Hematopoietic multipotent progenitor cell treated with erythropoietin and hydrocortisone succinate and interleukin-3 and kit ligand, for 15 days (in vitro differentiated cells): ENCODE results near the gene ROM1.
"Not testable (repeated sequence)": the region's sequence is repeated elsewhere in the genome, so short reads cannot be mapped to it uniquely, and the experiment has no call there.

ENCODE experiments used
- DNase-seq: peaks from one replicate; pipeline ENCODE4 v3.0.0-alpha.2; 2015; ENCODE audit warnings: low spot score

ROM1 gene, protein sequence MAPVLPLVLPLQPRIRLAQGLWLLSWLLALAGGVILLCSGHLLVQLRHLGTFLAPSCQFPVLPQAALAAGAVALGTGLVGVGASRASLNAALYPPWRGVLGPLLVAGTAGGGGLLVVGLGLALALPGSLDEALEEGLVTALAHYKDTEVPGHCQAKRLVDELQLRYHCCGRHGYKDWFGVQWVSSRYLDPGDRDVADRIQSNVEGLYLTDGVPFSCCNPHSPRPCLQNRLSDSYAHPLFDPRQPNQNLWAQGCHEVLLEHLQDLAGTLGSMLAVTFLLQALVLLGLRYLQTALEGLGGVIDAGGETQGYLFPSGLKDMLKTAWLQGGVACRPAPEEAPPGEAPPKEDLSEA

GRCh38 chr11:62612366-62613290 lies at the start of gene ROM1, which contains the start of gene EML3:
Gene ROM1, plus strand, starts transcription at chr11:62613257. Its CDS starts 25 bp downstream, at chr11:62613282.
Gene EML3, minus strand, starts transcription at chr11:62612775. Its CDS starts 318 bp downstream, at chr11:62612457.
- peak; percentile 68 for DNase-seq

- DNase-seq: no peak
Measured at GRCh38 chr11:62565100-62565802, 47.8 kb upstream of the ROM1 start.

DNA sequence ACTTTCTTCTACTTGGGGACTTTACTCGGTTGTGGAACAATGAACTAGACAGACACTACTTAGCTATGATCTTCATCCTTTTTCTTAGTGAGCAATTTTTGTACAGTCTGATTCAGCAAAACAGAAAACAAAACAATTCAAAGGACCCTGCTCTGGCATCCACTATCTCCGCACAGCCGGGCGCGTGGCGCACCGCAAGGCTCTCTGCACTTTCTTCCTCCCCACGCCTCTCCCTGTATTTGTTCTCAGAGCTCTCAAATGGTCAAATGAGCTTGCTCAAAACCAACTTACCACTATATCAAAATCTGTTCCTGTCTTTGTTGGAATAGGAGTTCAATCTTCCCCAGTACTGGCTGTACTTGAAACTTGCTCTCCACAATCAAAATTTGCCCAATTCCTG lies 46.8 kb upstream of the ROM1 start:
- DNase-seq: no peak

- DNase-seq: no peak
Measured at GRCh38 chr11:62567018-62567633, 45.9 kb upstream of the ROM1 start.

- DNase-seq: no peak
Measured at GRCh38 chr11:62569611-62570010, 43.4 kb upstream of the ROM1 start.

DNA sequence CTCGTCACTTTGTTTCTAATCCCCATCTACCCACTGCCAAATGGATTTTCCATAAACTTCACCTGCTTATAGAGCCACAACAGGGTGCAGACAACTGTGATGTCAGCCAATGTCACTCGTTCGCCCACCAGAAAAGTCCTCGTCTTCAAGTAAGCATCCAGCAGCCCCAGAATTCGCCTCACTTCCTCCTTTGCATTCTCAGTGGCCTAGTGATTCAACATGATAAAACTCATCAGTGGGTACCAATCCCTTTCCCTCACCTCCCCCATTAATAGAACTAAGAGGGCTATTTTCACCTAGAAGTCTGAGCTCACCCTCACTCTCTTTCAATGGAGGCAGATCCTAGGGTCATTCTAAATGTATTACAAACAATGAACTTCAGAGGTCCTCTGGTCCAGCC lies 42.2 kb upstream of the ROM1 start:
- DNase-seq: not testable (repeated sequence)

DNA sequence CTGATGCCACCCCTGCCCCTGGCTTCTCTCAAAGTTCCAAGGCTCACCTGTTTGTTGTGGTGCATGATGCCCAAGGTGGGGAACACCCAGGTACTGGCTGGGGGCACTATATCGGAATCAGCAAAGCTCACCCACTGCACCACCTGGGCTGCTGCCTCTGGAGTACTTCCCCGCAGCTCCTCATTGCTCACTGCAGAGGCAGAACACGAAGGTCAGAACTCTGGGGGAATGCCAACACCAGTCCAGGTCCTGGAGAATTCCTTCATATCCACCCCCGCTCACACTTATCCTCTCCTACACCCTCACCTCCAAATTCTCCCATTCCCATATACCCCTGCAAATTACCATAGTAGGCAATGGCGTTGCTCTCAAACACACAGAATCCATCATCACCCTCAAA lies 41.6 kb upstream of the ROM1 start:
- DNase-seq: not testable (repeated sequence)

GRCh38 chr11:62572431-62572830 lies 40.6 kb upstream of the ROM1 start:
- DNase-seq: no peak

DNA sequence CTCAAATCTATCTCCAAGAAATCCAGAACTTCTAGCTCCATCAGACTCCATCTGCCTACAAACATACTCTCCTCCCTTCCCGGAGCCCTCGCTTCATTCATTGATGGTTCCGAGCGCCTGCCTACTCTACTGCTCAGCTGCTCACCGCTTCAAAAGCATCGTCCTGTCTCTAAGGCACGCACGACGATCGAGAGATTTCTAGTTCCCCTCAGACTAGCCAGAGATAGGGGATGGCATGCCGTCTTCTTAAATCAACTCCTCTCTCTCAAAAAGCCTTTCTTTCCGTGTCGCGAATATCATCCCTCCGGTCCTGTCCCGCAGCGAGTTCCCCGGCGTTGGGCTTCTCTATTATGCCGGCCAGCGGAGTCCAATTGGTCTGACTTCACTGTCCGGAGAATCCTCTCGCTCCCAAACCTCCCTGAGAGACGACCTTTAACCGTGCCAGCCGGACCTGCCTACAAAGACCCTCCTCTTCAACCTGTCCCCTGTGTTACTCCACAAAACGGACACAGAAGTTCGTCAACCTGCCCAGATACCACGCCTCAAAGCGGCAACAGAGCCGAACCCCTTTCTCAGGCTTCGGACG lies 40.0 kb upstream of the ROM1 start:
- DNase-seq: peak; percentile 27

- DNase-seq: peak; percentile 100
Measured at GRCh38 chr11:62573592-62574362, 39.3 kb upstream of the ROM1 start, which contains the start of gene EEF1G. Gene EEF1G, minus strand, starts transcription at chr11:62573891. Its CDS starts 49 bp downstream, at chr11:62573842.

DNA sequence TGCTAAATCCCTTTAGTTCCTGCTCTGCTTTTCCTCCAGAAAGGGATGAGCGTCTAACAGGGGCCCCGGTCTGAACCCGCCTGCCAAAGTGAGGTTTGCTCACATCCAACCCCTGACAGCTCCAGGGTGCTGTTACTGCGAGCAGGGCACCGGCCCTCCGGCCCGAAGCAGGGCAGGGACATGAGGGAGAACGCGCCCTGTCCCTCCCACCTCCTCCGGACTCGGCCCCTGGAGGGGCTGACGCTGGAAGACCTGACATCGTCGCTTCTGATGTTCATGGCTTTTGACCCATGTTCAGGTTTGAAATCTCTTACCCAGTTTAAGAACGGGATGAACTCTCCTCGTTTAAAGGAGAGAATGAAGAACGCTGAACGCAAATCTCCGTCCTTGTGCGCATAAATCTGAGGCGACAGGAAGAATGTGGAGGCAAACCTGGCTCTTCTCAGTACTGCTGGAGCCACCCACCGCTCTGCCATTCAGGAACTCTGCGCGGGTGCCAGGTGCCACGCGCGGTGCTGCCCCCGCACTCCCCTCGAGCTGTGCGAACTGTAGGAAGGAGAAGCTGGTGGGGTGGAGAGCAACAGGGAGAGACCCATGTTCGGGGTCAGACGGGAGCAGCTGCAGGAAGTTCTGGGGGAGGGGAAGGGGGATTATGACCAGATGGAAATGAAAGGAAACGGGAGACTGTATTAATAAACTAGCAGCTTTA lies 38.5 kb upstream of the ROM1 start:
- DNase-seq: no peak

DNA sequence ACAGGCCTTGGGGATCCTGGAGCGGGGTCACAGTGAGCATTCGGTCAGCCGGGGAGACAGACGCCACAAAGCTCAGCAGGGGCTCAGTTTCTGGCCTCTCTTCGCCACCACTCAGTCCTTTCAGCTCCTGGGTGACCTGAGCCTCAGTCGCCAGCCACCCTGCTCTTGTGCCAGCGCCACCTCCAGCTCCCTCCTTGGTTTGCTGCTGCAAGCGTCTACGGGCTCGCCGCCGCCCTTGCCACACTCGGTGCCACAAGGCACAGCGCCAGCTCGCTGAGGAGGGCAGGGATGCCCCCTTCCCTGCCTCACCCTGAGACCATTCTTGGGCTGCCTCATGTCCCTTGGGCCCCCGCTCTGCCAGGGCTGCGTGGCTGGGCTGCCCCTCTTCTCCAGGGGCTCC lies 37.9 kb upstream of the ROM1 start:
- no peak for DNase-seq

GRCh38 chr11:62575837-62576236 lies 37.2 kb upstream of the ROM1 start:
- DNase-seq: no peak

DNA sequence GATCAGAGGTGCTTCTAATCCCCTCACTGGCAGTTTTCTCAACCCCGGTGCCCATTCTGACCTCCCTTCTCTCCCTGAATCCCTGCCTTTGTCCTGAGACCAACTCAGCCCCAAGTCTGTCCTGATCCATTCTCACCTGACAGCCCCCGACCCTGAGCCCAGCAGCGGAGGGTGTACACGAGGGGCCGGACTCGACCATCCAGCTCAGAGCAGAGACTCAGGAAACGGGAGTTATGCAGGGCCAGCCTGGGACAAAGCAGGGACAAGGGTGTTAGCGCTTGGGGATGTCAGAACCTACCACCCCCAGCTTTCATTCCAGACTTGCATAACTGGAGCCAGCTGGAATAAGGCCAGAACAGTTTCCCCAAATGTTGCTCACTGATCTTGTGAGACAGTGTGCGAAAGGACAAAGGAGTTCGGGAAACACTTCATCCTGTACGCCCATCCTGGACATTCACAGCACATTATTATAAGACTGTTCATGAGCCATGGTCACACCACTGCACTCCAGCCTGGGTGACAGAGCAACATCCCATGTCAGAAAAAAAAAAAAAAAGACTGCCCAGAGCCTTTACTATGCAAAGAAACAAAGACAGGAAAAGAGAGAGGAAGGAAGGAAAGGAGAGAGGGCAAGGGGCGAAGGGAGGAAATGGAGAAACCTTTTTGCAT lies 35.9 kb upstream of the ROM1 start:
- no peak for DNase-seq

GRCh38 chr11:62578541-62578940 lies 34.5 kb upstream of the ROM1 start:
- DNase-seq: no peak

GRCh38 chr11:62579252-62579651 lies 33.8 kb upstream of the ROM1 start:
- DNase-seq: no peak

DNA sequence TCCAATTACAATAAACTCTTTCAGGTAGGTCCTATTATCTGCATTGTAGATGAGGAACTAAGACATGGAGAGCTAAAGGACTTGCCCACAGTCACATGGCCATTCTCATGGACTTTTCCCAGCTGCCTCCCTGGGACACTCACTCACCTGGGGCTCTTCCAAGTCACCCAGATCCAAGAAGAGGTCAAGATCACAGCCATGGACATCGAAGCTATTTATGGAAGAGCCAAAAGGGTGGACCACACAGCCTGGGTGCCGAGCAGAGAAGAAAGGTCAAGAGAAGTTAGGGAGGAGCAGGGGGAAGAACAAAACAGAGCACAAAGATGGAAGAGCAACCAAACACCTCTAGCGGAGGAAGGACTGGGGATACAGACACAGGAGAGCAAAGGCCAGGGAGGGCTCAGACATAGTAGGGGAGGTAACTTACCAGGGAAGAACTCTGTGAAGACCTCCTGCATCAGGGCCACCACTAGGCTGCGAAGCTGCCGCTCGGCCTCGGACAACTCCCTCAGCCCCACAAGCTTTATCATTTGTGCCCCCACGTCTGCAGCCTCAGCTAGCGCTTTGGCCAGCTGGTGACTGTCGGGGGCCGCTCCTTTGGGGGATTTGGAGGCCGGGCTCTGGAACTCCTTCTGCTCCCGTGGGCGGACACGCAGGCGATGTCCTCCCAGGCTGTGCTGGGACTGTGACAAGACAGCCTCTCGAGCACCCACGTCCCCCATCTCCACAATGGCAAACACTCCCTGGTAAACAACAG lies 31.9 kb upstream of the ROM1 start:
- DNase-seq: no peak

DNA sequence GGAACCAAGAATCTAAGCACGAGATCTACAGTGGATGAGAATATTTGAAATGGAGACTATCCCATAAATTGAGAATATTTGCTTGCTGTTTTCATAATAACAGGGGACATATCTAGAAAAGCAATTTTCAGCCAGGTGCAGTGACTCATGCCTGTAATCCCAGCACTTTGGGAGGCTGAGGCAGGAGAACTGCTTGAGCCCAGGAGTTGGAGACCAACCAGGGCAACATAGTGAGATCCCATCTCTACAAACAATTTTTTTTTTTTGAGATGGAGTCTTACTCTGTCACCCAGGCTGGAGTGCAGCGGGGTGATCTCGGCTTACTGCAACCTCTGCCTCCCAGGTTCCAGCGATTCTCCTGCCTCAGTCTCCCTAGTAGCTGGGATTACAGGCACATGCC lies 31.3 kb upstream of the ROM1 start:
- not testable (repeated sequence) for DNase-seq

- not testable (repeated sequence) for DNase-seq
Measured at GRCh38 chr11:62585356-62585755, 27.7 kb upstream of the ROM1 start.
